ENCODE results near the gene TUBA1C.

Gene TUBA1C

DNA sequence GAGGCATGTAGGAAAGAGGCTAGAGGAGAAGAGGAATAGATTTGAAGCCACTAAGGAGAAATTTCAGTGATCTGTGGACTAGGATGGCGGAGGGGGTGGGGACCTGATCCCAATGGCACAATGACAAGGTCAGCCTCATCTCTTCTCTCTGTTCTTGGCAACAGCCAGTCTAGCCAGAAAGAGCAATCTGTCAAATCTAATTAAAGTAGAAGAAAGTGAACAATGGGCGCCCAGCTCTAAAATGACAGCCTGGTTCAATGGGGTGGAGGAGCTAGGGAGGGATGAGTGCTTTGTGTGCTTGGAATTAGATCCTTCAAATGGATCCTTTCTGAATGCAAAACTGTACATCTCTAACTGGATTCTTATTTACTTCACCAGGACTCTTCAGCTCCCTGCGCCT lies 37.2 kb upstream of the TUBA1C start:
- no peak for DNase-seq (ENCODE audit: low read depth)
- TF ChIP-seq, protein P1, sequence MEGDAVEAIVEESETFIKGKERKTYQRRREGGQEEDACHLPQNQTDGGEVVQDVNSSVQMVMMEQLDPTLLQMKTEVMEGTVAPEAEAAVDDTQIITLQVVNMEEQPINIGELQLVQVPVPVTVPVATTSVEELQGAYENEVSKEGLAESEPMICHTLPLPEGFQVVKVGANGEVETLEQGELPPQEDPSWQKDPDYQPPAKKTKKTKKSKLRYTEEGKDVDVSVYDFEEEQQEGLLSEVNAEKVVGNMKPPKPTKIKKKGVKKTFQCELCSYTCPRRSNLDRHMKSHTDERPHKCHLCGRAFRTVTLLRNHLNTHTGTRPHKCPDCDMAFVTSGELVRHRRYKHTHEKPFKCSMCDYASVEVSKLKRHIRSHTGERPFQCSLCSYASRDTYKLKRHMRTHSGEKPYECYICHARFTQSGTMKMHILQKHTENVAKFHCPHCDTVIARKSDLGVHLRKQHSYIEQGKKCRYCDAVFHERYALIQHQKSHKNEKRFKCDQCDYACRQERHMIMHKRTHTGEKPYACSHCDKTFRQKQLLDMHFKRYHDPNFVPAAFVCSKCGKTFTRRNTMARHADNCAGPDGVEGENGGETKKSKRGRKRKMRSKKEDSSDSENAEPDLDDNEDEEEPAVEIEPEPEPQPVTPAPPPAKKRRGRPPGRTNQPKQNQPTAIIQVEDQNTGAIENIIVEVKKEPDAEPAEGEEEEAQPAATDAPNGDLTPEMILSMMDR (IDR thresholded peaks at IDR 0.05; ENCODE audit: control insufficient read depth, extremely low read depth, insufficient read depth), result no peak
- no peak overlapping the region for H3K4me3 ChIP-seq (ENCODE audit: low read depth, low read length)

- TF ChIP-seq, protein P1 (IDR thresholded peaks at IDR 0.05; ENCODE audit: control insufficient read depth, extremely low read depth, insufficient read depth), result no peak
- no peak overlapping the region for H3K4me3 ChIP-seq (ENCODE audit: low read depth, low read length)
- no peak for DNase-seq (ENCODE audit: low read depth)
Measured at GRCh38 chr12:49228653-49229052, 36.2 kb upstream of the TUBA1C start.

DNA sequence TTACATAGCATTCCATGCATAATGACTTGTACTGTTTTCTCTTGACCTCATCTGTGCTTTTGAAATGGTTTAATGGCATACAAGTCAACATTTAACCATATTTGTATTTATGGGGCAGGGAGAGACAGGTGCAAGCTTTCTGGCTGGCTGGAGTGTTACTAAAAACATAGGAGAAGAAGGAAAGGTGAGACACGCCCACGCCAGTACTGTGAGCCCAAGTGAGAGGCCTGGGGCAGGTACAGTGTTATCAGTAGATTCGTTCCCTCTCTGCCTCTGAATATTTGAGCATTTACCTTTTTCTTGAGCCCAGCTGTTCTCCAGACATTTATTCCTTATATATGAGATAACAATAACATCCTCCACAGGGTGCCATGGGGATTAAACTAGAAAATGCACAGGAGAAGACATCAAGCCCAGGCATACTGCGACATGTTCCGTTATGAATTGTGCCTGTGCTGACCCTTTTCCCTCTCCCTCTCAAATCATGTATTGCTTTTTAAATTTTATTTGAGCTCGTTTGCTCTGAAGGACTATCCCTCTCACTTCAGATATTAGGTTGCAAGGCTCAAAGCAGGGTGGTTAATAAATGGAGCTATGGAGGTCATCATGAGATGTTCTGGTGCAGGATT lies 34.6 kb upstream of the TUBA1C start:
- no peak for DNase-seq (ENCODE audit: low read depth)
- TF ChIP-seq, protein P1 (IDR thresholded peaks at IDR 0.05; ENCODE audit: control insufficient read depth, extremely low read depth, insufficient read depth), result no peak
- H3K4me3 ChIP-seq (ENCODE audit: low read depth, low read length), result no peak overlapping the region

DNA sequence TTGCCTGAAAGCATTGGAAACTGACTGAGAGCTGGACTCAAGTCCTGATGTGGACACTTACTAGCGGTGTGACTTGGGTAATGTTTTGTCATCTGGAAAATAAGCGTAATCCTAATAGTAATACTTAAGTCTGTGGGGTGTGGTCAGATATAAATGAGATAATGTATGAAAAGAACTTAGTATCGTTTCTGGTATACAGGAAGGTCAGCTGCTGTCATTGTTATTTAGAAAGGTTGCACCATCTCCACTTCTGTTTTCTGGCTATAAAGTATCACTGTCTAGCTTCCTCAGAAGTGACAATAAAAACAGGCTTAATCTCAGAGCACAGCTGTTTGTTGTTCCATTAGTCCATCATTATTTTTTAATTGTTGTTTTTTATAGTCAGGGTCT lies 34.1 kb upstream of the TUBA1C start:
- DNase-seq (ENCODE audit: low read depth), result no peak
- H3K4me3 ChIP-seq (ENCODE audit: low read depth, low read length), result no peak overlapping the region
- TF ChIP-seq, protein P1 (IDR thresholded peaks at IDR 0.05; ENCODE audit: control insufficient read depth, extremely low read depth, insufficient read depth), result no peak

DNA sequence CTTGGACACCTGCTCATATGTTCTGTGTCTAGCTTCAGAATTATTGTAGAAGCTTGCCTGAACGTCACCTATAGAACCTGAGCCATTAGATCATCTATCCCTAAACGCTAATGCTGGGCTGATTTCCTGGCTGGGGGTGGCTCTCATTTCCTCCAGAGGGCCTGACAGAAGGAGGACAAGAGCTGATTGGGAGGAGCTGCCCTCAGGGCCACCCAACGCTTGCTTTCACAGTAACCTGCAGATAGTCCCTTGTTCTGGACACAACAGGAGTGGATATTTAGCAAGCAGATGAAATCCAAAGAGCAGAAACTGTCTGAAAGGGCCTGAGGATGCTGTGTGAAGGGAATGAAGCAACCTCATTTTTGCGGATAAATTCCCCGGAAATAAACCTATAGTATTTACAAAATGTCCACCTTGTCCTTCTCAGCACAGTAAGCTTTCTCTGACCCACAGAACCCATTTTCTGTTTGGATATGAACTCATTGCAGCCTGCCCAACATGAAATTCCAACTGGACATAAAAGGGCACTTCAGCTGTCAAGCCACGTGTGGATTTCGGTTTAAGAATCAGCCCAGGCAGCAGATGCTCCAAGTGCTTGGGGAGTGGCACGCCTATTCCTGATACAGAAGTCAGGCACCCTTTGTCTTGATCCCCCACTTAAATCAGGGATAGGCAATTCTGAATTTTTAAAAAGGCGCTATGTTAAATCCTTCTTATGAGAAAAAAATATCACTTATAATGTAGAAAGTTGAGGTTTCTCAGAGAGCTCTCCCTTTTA lies 32.8 kb upstream of the TUBA1C start:
- TF ChIP-seq, protein P1 (IDR thresholded peaks at IDR 0.05; ENCODE audit: control insufficient read depth, extremely low read depth, insufficient read depth), result no peak
- H3K4me3 ChIP-seq (ENCODE audit: low read depth, low read length), result no peak overlapping the region
- no peak for DNase-seq (ENCODE audit: low read depth)

- H3K4me3 ChIP-seq (ENCODE audit: low read depth, low read length), result no peak overlapping the region
- TF ChIP-seq, protein P1 (IDR thresholded peaks at IDR 0.05; ENCODE audit: control insufficient read depth, extremely low read depth, insufficient read depth), result no peak
- DNase-seq (ENCODE audit: low read depth), result no peak
Measured at GRCh38 chr12:49232940-49233841, 31.7 kb upstream of the TUBA1C start.

Data from LNCaP clone FGC (cell line).